ENCODE data around the gene GRM8.

Gene GRM8

GRCh38 chr7:127154101-127154500 is 98.6 kb downstream of the GRM8 start:
- DNase-seq (ENCODE audit: low spot score), result no peak
- TF ChIP-seq CTCF (IDR thresholded peaks at IDR 0.05), result no peak
- no peak overlapping the region for H3K27ac ChIP-seq
- no peak overlapping the region for H3K4me3 ChIP-seq

DNA sequence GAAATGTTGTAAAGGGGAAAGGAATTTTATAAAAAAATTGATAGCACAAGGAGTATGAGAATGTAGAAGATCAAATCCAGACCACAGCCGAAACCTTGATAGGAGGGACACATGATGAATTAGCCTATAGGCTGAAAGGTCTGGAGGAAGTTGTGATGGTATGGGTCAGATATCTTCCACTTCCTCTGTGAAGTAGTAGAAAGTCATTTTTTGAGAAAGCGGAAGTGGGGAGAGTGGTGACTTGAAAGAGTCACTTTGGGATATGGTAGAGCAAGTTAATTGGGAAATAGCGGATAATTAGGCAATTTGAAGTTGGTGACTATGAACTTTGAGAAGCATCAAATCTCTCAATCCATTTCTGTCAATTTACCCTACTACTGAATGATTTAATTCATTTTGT is 99.4 kb downstream of the GRM8 start:
- no peak for DNase-seq (ENCODE audit: low spot score)
- Histone ChIP-seq H3K27ac (no peak overlapping the region), H3K4me3 (no peak overlapping the region)
- no peak for TF ChIP-seq CTCF (IDR thresholded peaks at IDR 0.05)

GRCh38 chr7:127152423-127152822 is 100.3 kb downstream of the GRM8 start:
- no peak overlapping the region for H3K4me3 ChIP-seq
- DNase-seq (ENCODE audit: low spot score), result no peak
- no peak overlapping the region for H3K27ac ChIP-seq
- TF ChIP-seq CTCF (IDR thresholded peaks at IDR 0.05), result no peak

GRCh38 chr7:127151379-127151778 is 101.4 kb downstream of the GRM8 start:
- no peak for TF ChIP-seq CTCF (IDR thresholded peaks at IDR 0.05)
- no peak overlapping the region for H3K4me3 ChIP-seq
- DNase-seq (ENCODE audit: low spot score), result no peak
- no peak overlapping the region for H3K27ac ChIP-seq

GRCh38 chr7:127150543-127150942 is 102.2 kb downstream of the GRM8 start:
- no peak for TF ChIP-seq CTCF (IDR thresholded peaks at IDR 0.05)
- no peak overlapping the region for H3K4me3 ChIP-seq
- DNase-seq (ENCODE audit: low spot score), result no peak
- no peak overlapping the region for H3K27ac ChIP-seq

DNA sequence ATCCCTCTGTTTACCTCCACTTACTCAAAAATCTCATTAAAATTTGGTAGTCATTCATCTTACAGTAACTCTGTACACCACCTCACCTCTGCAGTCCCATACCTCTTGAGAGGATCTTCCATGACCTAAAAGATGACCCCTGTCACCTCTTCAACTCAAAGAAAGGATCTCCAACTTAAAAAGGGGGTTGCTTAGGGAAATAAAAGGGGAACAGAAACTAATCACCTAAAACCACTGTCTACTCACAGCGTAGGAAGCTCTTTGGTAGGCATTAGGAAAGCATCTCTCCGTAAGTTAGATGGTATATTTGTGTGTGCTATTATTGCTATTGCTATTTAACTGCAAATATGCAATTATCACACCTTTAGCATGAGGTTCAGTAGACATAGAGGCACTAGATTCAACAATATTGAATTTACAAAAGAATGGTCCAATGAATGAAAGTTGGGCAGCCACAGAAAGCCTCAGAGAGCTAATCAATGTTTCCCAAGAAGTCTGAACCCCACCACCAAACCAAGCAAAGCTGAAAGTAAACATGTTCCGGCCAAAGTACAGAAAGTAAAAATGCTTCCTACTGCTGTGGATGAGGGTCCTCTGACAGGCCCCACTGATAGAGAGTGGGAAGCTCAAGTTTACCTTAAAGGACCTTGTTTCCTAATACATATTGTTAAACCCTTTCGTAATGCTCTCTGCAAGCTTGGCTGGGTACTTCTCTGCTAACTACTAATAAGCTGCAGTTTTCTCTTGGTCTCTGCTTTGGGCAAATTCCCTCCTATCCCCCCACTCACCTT is 105.8 kb downstream of the GRM8 start:
- no peak overlapping the region for H3K4me3 ChIP-seq
- no peak for TF ChIP-seq CTCF (IDR thresholded peaks at IDR 0.05)
- no peak overlapping the region for H3K27ac ChIP-seq
- no peak for DNase-seq (ENCODE audit: low spot score)

- no peak for TF ChIP-seq CTCF (IDR thresholded peaks at IDR 0.05)
- no peak overlapping the region for H3K27ac ChIP-seq
These were observed 115.6 kb downstream of the GRM8 start for GRCh38 chr7:127137146-127137545.

More at GRCh38 chr7:127137146-127137545, 115.6 kb downstream of the GRM8 start:
- H3K4me3 ChIP-seq, result no peak overlapping the region
- no peak for DNase-seq (ENCODE audit: low spot score)

All from coronary artery (tissue), 2 donors.